GM12801 (cell line): ENCODE data around the gene SLC8A3.

Experiments
- TF ChIP-seq, protein P1 (sequence below): IDR thresholded peaks from one replicate; pipeline ENCODE4 v1.5.1; 2011; ENCODE audit warnings: control low read depth; ENCODE audit not compliant: insufficient read length; ENCODE audit errors: extremely low read depth

The SLC8A3 gene

DNA sequence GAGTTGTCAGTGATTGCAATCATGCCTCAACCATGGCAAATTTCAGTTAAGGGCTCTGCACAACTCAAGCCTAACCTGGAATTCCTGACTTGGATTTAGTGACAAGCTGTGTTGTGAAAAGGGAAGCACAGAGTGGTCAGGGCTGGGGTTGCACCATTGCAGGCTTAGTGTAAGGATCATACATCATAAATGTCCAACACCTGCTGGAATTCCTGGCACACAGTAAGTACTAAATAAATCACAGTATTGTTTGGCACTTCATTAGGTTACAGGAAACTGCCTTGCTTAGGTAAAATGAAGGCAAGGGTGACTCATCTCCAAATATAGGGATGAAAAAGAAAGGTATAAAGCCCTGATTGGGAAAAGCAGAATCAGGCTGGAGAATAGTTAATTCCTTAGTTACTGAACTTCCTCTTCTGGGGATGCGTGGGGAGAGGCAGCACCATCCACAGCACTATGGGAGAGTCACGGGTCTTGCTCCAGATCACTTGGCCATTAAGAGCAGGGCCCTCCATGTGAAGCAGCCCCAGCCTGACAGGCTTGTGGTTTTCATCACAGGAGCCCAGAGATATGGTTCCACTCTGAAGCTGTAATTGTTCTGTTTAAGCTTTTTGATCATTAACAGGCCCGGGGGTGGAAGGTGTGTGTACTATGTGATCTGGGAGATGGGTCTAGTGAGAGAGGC is 39.7 kb downstream of the SLC8A3 start:
- TF ChIP-seq, protein P1, sequence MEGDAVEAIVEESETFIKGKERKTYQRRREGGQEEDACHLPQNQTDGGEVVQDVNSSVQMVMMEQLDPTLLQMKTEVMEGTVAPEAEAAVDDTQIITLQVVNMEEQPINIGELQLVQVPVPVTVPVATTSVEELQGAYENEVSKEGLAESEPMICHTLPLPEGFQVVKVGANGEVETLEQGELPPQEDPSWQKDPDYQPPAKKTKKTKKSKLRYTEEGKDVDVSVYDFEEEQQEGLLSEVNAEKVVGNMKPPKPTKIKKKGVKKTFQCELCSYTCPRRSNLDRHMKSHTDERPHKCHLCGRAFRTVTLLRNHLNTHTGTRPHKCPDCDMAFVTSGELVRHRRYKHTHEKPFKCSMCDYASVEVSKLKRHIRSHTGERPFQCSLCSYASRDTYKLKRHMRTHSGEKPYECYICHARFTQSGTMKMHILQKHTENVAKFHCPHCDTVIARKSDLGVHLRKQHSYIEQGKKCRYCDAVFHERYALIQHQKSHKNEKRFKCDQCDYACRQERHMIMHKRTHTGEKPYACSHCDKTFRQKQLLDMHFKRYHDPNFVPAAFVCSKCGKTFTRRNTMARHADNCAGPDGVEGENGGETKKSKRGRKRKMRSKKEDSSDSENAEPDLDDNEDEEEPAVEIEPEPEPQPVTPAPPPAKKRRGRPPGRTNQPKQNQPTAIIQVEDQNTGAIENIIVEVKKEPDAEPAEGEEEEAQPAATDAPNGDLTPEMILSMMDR = no peak

DNA sequence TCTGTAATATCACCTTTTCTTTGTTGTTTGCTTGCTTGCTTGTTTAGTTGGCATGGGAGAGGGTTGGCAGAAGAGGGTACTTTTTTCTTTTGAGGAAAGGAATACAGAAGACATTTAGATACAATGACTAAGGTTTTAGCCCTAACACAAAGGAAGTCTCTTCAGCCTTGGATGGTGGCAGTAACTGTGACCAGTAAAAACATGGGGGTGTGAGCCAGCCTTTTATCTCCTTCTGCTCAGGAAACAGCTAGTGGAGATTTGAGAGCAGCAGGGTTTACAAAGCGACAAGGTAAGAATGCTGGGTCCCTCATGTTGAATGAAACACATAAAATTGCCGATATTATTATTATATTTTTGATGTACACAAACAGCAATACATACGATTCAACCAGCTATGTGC is 40.4 kb downstream of the SLC8A3 start:
- TF ChIP-seq, protein P1 = no peak

DNA sequence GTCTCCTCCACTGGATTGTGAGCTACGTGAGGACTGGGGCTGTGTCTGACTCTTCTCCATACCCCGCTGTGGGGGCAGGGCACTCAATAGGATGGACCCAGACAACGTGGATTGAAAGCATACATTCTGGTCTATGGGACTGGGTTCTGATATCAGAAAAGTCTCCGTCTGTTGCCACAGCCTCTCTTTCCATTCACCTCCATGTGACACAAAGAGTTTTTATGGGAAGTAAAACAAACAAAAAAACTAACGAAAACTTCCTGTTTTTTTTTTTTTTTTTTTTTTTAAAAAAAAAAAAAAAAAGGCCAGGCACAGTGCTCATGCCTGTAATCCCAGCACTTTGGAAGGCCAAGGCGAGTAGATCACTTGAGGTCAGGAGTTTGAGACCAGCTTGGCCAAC is 44.7 kb downstream of the SLC8A3 start:
- TF ChIP-seq, protein P1 = no peak

DNA sequence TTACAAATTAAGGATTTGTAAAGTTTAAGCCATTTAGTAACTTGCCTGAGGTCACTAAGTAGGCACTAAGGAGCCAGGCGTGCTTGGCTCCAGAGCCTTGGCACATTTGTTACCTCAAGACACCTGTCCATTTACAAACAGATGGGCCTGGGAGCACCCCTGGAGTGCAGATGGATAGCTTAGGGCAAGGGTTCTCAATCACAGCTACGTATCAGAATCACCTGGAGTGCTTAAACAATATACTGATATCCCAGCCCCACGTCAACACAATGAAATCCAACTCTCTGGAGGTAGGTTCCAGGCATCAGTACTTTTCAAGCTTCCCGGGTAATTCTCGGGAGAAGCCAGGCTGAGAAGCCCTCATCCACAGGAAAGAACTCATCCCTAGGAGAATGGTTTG is 45.4 kb downstream of the SLC8A3 start:
- TF ChIP-seq, protein P1 = no peak

DNA sequence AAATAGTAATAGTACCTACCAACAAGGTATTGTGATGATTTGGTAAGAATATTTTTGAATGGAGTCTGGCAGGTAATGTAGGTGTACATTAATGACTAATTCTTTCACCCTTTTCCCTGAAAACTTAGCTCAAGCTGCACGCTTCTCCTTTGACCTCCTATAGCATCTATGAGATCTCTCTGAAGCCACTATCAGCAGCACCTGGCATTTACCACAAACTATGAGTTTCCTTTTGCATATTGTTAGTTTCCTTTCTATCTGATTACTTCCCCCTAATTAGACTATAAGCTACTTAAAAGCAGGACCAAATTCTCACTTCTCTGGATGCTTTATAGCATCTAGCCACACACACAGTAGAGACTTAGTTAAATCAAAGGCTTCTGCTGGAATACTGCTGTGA is 48.1 kb downstream of the SLC8A3 start:
- TF ChIP-seq, protein P1 = no peak

DNA sequence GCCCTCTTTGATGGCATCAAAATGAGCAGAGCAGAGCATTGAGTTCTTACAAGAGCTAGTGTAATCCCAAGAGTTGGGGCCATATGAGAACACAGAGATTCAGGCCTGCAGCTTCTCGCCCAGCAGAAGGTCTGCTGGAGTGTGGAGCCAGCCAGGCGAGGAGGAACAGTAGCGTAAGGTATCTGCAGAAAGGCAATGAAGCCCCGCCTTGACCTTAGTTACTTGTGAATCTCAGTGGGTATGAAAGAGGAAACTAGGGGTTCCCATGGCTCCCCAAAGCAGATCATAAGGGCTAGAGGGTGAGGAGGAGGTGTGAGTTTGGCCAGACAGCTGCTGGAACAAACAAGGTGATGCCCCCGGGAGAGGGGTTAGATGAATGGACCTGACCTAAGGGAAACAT is 49.4 kb downstream of the SLC8A3 start:
- TF ChIP-seq, protein P1 = no peak

DNA sequence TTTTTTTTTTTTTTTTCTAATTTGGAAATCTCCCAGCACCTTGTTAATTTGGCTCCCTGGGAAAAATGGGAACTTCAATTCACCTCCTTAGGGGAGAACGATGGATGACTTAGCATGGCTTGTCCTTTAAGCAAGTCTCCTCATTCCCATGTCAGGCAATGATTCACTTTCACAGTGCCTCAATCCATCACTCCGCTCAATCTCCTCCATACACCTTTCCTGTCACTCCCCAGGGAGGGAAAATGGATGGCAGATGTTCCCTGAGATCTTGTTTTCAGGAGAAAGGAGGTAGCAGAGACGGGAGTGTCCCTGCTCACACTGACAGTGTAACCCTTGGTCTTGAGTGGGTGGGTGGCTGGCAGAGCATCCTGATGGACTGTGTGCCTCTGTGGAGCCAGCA is 51.0 kb downstream of the SLC8A3 start:
- TF ChIP-seq, protein P1 = no peak
